Esophagus (tissue), 2 donors: ENCODE results near the gene ITCH. TPM values are rescaled to one million over a fixed set of nuclear protein-coding genes. Genes with fewer than 3 reads are reported as not detected.
"Not testable (repeated sequence)": the region's sequence is repeated elsewhere in the genome, so short reads cannot be mapped to it uniquely, and the experiment has no call there.

ENCODE experiments used
- H3K27ac ChIP-seq, 2 donors: one replicate each; pipeline ENCODE4 v1.5.1; 2013; ENCODE audit warnings: low read depth in 2 of 2, mild to moderate bottlenecking in 2 of 2, inconsistent platforms in 1 of 2, low read length in 1 of 2, moderate library complexity in 1 of 2
- H3K27me3 ChIP-seq, 2 donors: one replicate each; pipeline ENCODE4 v1.6.1; 2013; ENCODE audit warnings: low read length in 2 of 2, control low read depth in 1 of 2, mild to moderate bottlenecking in 1 of 2; ENCODE audit not compliant: insufficient read depth in 2 of 2, control insufficient read depth in 1 of 2
- H3K36me3 ChIP-seq, 2 donors: one replicate each; pipeline ENCODE4 v1.6.1; 2013; ENCODE audit warnings: low read length in 1 of 2; ENCODE audit not compliant: control insufficient read depth in 2 of 2, insufficient read depth in 2 of 2
- H3K4me1 ChIP-seq, 2 donors: one replicate each; pipeline ENCODE4 v1.6.1; 2013; ENCODE audit warnings: low read length in 1 of 2; ENCODE audit not compliant: control insufficient read depth in 2 of 2, insufficient read depth in 2 of 2
- H3K4me3 ChIP-seq, 2 donors: one replicate each; pipeline ENCODE4 v1.5.1; 2013; ENCODE audit warnings: low read length in 2 of 2, mild to moderate bottlenecking in 2 of 2, low read depth in 1 of 2, moderate library complexity in 1 of 2
- H3K9me3 ChIP-seq, 2 donors: one replicate each; pipeline ENCODE4 v1.6.1; 2013; ENCODE audit warnings: mild to moderate bottlenecking in 2 of 2, low read depth in 1 of 2, low read length in 1 of 2, moderate library complexity in 1 of 2; ENCODE audit not compliant: control insufficient read depth in 2 of 2, insufficient read depth in 1 of 2
- WGBS, 2 donors: extraction: QIAGEN DNeasy Blood & Tissue Kit; methylation state at CpG; one replicate each; pipeline ENCODE4 v1.1.7; 2013; 5-methylcytosine and 5-hydroxymethylcytosine counted together
- polyA plus RNA-seq, 2 donors: library from polyadenylated mRNA; stranded (reverse); fragments of 200-250 nt; gene quantifications; one replicate each; pipeline ENCODE4 v1.2.3, GENCODE V29; 2013
- donor health status: healthy with polysubstance abuse.
- donor health status: Bipolar disorder and iron deficiency.

The ITCH gene
- 10 to 100 TPM; 19.3 to 19.7 TPM for polyA plus RNA-seq

- Histone ChIP-seq H3K4me1 (peaks cover 0 to 2% of the 10 kb centered on the region in 2 donors), H3K9me3 (no peaks in the 10 kb centered on the region), H3K27me3 (no peaks in the 10 kb centered on the region), H3K27ac (peak within 1 kb of the TSS; percentile 90 to 95), H3K36me3 (no peaks in the 10 kb centered on the region), H3K4me3 (peak within 1 kb of the TSS; percentile 84)
- 0% methylated on average over 32 of the region's 32 CpGs for WGBS, 2 donors
Measured at GRCh38 chr20:34363062-34363464, at the start of gene ITCH. TSS of gene ITCH (plus strand) at chr20:34363273. CDS start at chr20:34393812, 30,539 bp downstream.

- Histone ChIP-seq H3K27ac (no peak overlapping the region), H3K27me3 (no peaks in the 10 kb centered on the region), H3K4me3 (no peak overlapping the region), H3K36me3 (no peaks in the 10 kb centered on the region), H3K9me3 (no peaks in the 10 kb centered on the region), H3K4me1 (peaks cover 3 to 7% of the 10 kb centered on the region in 2 donors)
- 82 to 88% methylated on average over 3 of the region's 3 CpGs for WGBS, 2 donors
Measured at GRCh38 chr20:34315236-34315635, 47.8 kb upstream of the ITCH start.

- Histone ChIP-seq H3K4me3 (no peak overlapping the region), H3K27ac (peak overlapping the region in 1 of 2 donors; percentile 22), H3K36me3 (no peaks in the 10 kb centered on the region), H3K27me3 (no peaks in the 10 kb centered on the region), H3K9me3 (no peaks in the 10 kb centered on the region), H3K4me1 (peaks cover 3 to 7% of the 10 kb centered on the region in 2 donors)
- WGBS, 2 donors, result 92 to 94% methylated on average over 5 to 6 of the region's 6 CpGs
Measured at GRCh38 chr20:34316196-34316814, 46.8 kb upstream of the ITCH start.

- 59 to 68% methylated on average over 4 of the region's 4 CpGs for WGBS, 2 donors
Measured at GRCh38 chr20:34318609-34319443, 44.2 kb upstream of the ITCH start.

GRCh38 chr20:34320861-34321260, 42.2 kb upstream of the ITCH start:
- no peak overlapping the region for H3K4me3 ChIP-seq
- no peak overlapping the region for H3K27ac ChIP-seq
- WGBS, 2 donors, result 65 to 70% methylated on average over 3 of the region's 3 CpGs
- H3K36me3 ChIP-seq, result no peaks in the 10 kb centered on the region
- H3K9me3 ChIP-seq, result no peaks in the 10 kb centered on the region
- H3K4me1 ChIP-seq, result no peaks in the 10 kb centered on the region
- H3K27me3 ChIP-seq, result no peaks in the 10 kb centered on the region

More at GRCh38 chr20:34318609-34319443, 44.2 kb upstream of the ITCH start:
- Histone ChIP-seq H3K4me3 (no peak overlapping the region), H3K9me3 (no peaks in the 10 kb centered on the region), H3K27me3 (no peaks in the 10 kb centered on the region), H3K4me1 (no peaks in the 10 kb centered on the region), H3K27ac (no peak overlapping the region), H3K36me3 (no peaks in the 10 kb centered on the region)

GRCh38 chr20:34322267-34323105, 40.6 kb upstream of the ITCH start:
- WGBS, 2 donors, result 49 to 66% methylated on average over 9 of the region's 9 CpGs

GRCh38 chr20:34324541-34324940, 38.5 kb upstream of the ITCH start:
- Histone ChIP-seq H3K27ac (no peak overlapping the region), H3K27me3 (no peaks in the 10 kb centered on the region), H3K4me3 (no peak overlapping the region), H3K4me1 (no peaks in the 10 kb centered on the region), H3K9me3 (no peaks in the 10 kb centered on the region), H3K36me3 (no peaks in the 10 kb centered on the region)
- 36 to 44% methylated on average over 2 of the region's 2 CpGs for WGBS, 2 donors

More at GRCh38 chr20:34322267-34323105, 40.6 kb upstream of the ITCH start:
- Histone ChIP-seq H3K27me3 (no peaks in the 10 kb centered on the region), H3K4me1 (no peaks in the 10 kb centered on the region), H3K36me3 (no peaks in the 10 kb centered on the region), H3K4me3 (no peak overlapping the region), H3K27ac (no peak overlapping the region), H3K9me3 (no peaks in the 10 kb centered on the region)

GRCh38 chr20:34328207-34328606, 34.9 kb upstream of the ITCH start:
- not testable (repeated sequence) for H3K4me1 ChIP-seq, H3K9me3 ChIP-seq, H3K27ac ChIP-seq, H3K36me3 ChIP-seq, H3K27me3 ChIP-seq, H3K4me3 ChIP-seq
- WGBS, 2 donors, result 89 to 93% methylated on average over 4 of the region's 4 CpGs

GRCh38 chr20:34328928-34329677, 34.0 kb upstream of the ITCH start:
- WGBS, 2 donors, result 83 to 85% methylated on average over 9 of the region's 9 CpGs

More at GRCh38 chr20:34328928-34329677, 34.0 kb upstream of the ITCH start:
- Histone ChIP-seq H3K4me3 (no peak overlapping the region), H3K27me3 (no peaks in the 10 kb centered on the region), H3K27ac (no peak overlapping the region), H3K9me3 (no peaks in the 10 kb centered on the region), H3K36me3 (no peaks in the 10 kb centered on the region), H3K4me1 (no peaks in the 10 kb centered on the region)
